ENCODE results near the gene UCK1.

DNA sequence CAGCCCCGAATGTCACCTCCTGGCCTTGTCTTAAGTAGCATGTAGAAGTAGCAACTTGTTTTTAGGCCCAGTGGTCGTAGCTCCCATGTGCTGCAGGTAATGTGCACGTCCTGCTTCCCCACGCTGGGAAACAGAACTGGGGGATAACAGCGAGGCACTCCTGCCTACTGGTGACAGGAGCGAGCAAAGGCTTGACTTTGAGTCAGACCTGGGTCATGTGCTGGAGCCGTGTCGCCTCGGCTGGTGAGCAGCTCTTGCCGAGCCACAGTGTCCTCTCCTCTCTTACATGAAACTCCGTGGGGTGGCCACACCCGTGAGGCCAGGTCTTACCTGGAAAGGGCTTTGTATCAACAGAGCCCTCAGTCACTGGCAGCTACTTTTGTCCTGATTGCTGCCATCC, 45.9 kb downstream of the UCK1 start:
- TF ChIP-seq, protein P1, sequence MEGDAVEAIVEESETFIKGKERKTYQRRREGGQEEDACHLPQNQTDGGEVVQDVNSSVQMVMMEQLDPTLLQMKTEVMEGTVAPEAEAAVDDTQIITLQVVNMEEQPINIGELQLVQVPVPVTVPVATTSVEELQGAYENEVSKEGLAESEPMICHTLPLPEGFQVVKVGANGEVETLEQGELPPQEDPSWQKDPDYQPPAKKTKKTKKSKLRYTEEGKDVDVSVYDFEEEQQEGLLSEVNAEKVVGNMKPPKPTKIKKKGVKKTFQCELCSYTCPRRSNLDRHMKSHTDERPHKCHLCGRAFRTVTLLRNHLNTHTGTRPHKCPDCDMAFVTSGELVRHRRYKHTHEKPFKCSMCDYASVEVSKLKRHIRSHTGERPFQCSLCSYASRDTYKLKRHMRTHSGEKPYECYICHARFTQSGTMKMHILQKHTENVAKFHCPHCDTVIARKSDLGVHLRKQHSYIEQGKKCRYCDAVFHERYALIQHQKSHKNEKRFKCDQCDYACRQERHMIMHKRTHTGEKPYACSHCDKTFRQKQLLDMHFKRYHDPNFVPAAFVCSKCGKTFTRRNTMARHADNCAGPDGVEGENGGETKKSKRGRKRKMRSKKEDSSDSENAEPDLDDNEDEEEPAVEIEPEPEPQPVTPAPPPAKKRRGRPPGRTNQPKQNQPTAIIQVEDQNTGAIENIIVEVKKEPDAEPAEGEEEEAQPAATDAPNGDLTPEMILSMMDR (IDR thresholded peaks at IDR 0.05): no peak
- no peak for TF ChIP-seq EZH2 (IDR thresholded peaks at IDR 0.05)
